Neural crest cell (in vitro differentiated cells): ENCODE results near the gene PCSK2. TPM values are rescaled to one million over a fixed set of nuclear protein-coding genes. Genes with fewer than 3 reads are reported as not detected.

Experiments used
- DNase-seq: peaks from one replicate; pipeline ENCODE4 v3.0.0; 2021; ENCODE audit warnings: low read depth, mixed read lengths, low spot score
- H3K27ac Mint-ChIP-seq: one replicate; pipeline ENCODE4 v1.8.0; 2021; ENCODE audit warnings: mild to moderate bottlenecking, mixed read lengths; ENCODE audit not compliant: unreplicated experiment
- H3K27me3 Mint-ChIP-seq: 2 replicates; pipeline ENCODE4 v1.8.0; 2021; ENCODE audit warnings: low read depth, mild to moderate bottlenecking, mixed read lengths
- H3K36me3 Mint-ChIP-seq: 2 replicates; pipeline ENCODE4 v1.8.0; 2021; ENCODE audit warnings: low read depth, mild to moderate bottlenecking, mixed read lengths
- H3K4me1 Mint-ChIP-seq: 2 replicates; pipeline ENCODE4 v1.8.0; 2021; ENCODE audit warnings: mixed read lengths
- H3K4me3 Mint-ChIP-seq: one replicate; pipeline ENCODE4 v1.8.0; 2021; ENCODE audit warnings: mild to moderate bottlenecking, mixed read lengths
- H3K9me3 Mint-ChIP-seq: 2 replicates; pipeline ENCODE4 v1.8.0; 2021; ENCODE audit warnings: mixed read lengths
- total RNA-seq: library from RNA; stranded (reverse); gene quantifications from 2 replicates; pipeline ENCODE4 v1.2.1, GENCODE V29; 2021
- TF ChIP-seq, protein P1 (sequence below): fragments of 200-600 bp; sonication (generic); conservative IDR thresholded peaks from 2 replicates; pipeline ENCODE4 v1.5.0; 2021; ENCODE audit warnings: antibody characterized with exemption, mild to moderate bottlenecking

Gene PCSK2
- total RNA-seq, 1 donor from 2014 or later, result 2.1 TPM

DNA sequence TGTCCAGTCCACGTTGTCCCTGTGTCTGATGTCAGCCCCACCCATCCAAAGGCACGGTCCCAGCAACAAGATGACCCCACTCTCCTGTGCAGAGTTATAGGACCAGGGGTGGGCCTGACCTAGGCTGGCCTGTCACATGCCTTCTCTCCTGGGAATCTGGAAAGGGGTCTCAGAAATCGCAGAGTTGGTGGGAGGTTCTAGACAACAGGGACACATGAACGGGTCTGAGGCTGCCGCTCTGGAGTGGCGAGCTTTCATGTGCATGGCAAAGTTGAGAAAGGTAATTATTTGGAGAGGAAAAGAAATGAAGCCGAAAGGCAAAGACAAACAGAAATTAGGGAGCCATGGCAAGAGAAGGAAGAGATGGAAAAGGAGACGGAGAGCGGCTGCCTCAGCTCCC is 274.9 kb downstream of the PCSK2 start:
- no peaks in the 10 kb centered on the region for H3K36me3 Mint-ChIP-seq
- H3K4me3 Mint-ChIP-seq, result no peak overlapping the region
- H3K27ac Mint-ChIP-seq, result no peak overlapping the region

DNA sequence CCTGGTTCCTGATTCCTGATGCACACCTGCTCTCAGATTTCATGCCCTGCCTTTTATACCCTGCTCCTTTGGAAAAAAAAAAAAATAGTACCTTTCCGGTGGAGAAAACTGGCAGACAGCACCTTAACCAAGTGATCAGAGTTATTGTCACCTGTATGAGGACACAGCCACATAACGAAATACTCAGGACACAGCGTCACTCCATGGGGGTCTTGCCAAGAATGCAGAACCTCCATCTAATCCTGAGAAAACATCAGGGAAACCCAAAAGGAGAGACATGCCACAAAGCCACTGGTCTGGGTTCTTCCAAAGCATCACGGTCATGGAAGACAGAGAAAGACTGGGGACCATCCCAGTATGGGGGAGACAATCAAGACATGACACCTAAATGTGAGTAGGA is 275.3 kb downstream of the PCSK2 start:
- Mint-ChIP-seq H3K36me3 (no peaks in the 10 kb centered on the region), H3K9me3 (no peaks in the 10 kb centered on the region), H3K4me1 (peaks cover 11% of the 10 kb centered on the region), H3K27me3 (peaks cover 37% of the 10 kb centered on the region), H3K27ac (no peak overlapping the region), H3K4me3 (no peak overlapping the region)
- no peak for DNase-seq
- TF ChIP-seq, protein P1, sequence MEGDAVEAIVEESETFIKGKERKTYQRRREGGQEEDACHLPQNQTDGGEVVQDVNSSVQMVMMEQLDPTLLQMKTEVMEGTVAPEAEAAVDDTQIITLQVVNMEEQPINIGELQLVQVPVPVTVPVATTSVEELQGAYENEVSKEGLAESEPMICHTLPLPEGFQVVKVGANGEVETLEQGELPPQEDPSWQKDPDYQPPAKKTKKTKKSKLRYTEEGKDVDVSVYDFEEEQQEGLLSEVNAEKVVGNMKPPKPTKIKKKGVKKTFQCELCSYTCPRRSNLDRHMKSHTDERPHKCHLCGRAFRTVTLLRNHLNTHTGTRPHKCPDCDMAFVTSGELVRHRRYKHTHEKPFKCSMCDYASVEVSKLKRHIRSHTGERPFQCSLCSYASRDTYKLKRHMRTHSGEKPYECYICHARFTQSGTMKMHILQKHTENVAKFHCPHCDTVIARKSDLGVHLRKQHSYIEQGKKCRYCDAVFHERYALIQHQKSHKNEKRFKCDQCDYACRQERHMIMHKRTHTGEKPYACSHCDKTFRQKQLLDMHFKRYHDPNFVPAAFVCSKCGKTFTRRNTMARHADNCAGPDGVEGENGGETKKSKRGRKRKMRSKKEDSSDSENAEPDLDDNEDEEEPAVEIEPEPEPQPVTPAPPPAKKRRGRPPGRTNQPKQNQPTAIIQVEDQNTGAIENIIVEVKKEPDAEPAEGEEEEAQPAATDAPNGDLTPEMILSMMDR, result no peak

More for the DNA sequence above, 274.9 kb downstream of the PCSK2 start:
- TF ChIP-seq, protein P1, result no peak
- H3K27me3 Mint-ChIP-seq, result peaks cover 33% of the 10 kb centered on the region
- no peak for DNase-seq
- H3K9me3 Mint-ChIP-seq, result no peaks in the 10 kb centered on the region
- peaks cover 14% of the 10 kb centered on the region for H3K4me1 Mint-ChIP-seq

DNA sequence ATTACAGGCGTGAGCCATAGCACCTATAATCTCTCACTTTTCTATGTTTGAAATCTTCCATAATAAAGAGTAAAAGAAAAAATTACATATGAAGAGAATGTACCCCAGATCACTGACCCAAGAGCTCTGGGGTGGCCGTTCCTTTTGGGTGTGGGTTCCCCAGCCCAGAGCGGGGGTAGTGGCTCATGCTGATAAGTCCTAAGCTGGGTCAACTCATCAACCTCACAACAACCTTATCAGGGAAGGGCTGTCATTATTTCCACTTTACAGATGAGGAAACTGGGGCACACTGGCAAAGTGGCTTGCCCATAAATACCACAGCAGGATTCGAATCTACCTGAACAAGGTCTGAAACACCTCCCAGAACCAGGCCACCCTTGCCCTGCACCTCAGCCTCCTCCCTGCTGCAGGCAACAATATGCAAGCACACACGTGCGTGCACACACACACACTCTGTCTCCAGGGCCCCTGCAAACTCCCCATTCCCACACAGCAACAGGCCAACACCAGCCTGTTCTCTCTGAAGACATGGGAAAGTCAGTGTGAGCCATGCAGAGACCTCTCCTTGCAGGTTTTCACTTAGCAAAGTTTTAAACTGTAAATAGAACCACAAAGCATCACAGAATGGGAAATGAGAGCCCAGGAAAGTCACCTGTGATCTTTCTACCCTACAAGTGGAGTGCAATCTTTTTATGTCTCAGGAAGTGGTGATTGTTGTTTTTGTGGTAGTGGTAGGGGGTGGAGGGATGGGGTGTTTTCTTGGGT is 276.6 kb downstream of the PCSK2 start:
- DNase-seq, result no peak
- TF ChIP-seq, protein P1, result no peak

DNA sequence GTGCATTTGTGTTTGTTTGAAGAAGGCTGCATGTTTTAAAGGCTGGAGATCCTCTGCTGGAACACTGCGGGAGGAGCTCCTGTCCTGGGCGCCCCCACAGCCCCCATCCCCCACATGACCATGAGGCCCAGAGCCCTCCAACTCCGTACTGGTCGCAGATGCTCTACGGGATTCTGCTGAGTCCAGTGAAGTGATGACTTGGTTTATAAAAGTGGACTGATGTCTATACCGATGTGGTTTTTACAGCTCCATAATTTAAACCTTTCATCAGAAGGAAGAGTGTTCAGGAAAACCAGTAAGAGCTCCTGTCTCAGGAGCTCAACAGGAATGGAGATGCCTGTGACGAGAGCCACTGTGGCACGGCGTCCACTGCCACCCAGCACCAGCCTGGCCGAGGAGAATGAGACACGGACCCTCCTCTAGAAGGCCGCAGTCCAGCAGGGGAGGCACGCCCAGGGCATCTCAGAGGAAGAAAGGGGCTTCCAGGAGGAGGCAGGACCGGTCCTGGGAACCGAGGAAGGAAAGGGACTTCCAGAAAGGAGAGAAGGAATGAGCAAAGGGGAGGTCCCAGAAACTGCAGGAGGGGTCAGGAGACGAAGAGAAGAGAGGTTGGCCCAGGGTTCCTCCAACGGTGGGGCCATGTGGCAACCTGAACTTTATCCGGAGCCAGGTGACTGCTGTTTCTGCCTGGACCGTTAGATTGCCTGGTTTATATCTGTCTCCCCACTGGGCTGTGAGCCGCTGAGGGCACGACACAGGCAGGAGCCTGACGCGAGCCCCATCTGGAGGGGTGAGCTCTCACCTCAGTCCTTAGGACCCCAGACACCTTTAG is 277.4 kb downstream of the PCSK2 start:
- no peak for DNase-seq
- Mint-ChIP-seq H3K9me3 (no peaks in the 10 kb centered on the region), H3K27me3 (peaks cover 52% of the 10 kb centered on the region), H3K4me3 (no peak overlapping the region), H3K36me3 (no peaks in the 10 kb centered on the region), H3K27ac (no peak overlapping the region), H3K4me1 (peaks cover 11% of the 10 kb centered on the region)
- TF ChIP-seq, protein P1, result no peak

More for the DNA sequence above, 276.6 kb downstream of the PCSK2 start:
- no peak overlapping the region for H3K4me3 Mint-ChIP-seq
- no peaks in the 10 kb centered on the region for H3K9me3 Mint-ChIP-seq
- peaks cover 11% of the 10 kb centered on the region for H3K4me1 Mint-ChIP-seq
- peaks cover 51% of the 10 kb centered on the region for H3K27me3 Mint-ChIP-seq
- no peak overlapping the region for H3K27ac Mint-ChIP-seq
- no peaks in the 10 kb centered on the region for H3K36me3 Mint-ChIP-seq

DNA sequence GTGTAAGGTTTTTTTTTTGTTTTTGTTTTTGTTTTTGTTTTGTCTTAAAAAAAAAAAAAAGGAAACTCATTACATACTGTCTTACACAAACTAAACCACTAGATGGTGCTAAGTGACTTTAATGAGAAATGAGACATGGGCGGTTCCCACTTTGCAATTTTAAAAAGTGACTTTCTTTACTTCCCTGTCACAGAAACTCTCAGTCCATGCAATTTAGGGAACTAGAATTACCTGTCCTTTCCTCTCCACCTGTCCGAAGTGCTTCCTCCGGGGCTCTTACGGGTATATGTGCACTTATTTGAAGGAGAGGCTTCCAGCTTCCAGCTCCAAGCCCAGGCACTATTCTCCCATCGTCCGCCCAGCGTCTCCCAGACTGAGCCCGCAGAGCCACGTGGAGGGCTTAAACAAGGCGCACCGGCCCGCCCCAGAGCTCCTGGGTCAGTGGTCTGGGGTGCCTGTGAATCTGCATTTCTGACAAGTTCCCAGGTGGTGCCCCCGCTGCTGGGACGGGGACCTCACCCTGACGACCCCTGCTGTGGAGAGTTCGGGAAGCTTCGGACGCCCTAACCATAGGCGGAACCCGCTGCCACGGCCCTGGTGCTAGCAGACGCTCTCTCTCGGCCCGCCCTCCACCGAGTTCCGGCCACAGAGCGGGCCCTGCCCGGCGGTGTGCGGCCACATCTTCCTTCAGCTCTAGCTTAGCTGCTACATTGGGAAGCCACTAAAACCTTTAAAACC is 278.2 kb downstream of the PCSK2 start:
- Mint-ChIP-seq H3K4me3 (peak overlapping the region; percentile 87), H3K36me3 (no peaks in the 10 kb centered on the region), H3K27me3 (peaks cover 58% of the 10 kb centered on the region), H3K27ac (peak overlapping the region; percentile 12), H3K9me3 (no peaks in the 10 kb centered on the region), H3K4me1 (peaks cover 17% of the 10 kb centered on the region)
- peak; percentile 35 for DNase-seq
- TF ChIP-seq, protein P1, result peak; percentile 88
